ENCODE data around the gene BGLAP.

The BGLAP gene

GRCh38 chr1:156260896-156261295, 18.9 kb downstream of the BGLAP start:
- DNase-seq = no peak

- no peak for DNase-seq
These were observed 20.7 kb downstream of the BGLAP start for GRCh38 chr1:156262461-156263287.

- no peak for DNase-seq
These were observed 21.3 kb downstream of the BGLAP start for GRCh38 chr1:156263288-156263655.

- no peak for DNase-seq
These were observed 24.1 kb downstream of the BGLAP start for GRCh38 chr1:156266051-156266450.

- DNase-seq = no peak
These were observed 26.4 kb downstream of the BGLAP start for GRCh38 chr1:156268336-156268735.

GRCh38 chr1:156270314-156270713, 28.3 kb downstream of the BGLAP start:
- DNase-seq = no peak

- no peak for DNase-seq
These were observed 34.5 kb downstream of the BGLAP start for GRCh38 chr1:156276532-156276931.

GRCh38 chr1:156276966-156277381, 35.0 kb downstream of the BGLAP start:
- DNase-seq = no peak

- no peak for DNase-seq
These were observed 37.9 kb downstream of the BGLAP start for GRCh38 chr1:156279837-156280236.

GRCh38 chr1:156281281-156281680, 39.3 kb downstream of the BGLAP start:
- no peak for DNase-seq

- DNase-seq = peak; percentile 70
These were observed 39.9 kb downstream of the BGLAP start for GRCh38 chr1:156281693-156282478.

- DNase-seq = peak; percentile 99
These were observed 40.7 kb downstream of the BGLAP start, which contains the start of gene SMG5 for GRCh38 chr1:156282479-156283222. SMG5 (minus strand) TSS chr1:156282825; CDS start chr1:156282680, 145 bp downstream.

GRCh38 chr1:156283521-156283920, 41.5 kb downstream of the BGLAP start:
- DNase-seq = peak; percentile 46

GRCh38 chr1:156284112-156284511, 42.1 kb downstream of the BGLAP start, which contains the start of gene TMEM79:
TMEM79 (plus strand) TSS chr1:156284325; CDS start chr1:156285227, 902 bp downstream.
- peak; percentile 83 for DNase-seq

- no peak for DNase-seq
These were observed 42.8 kb downstream of the BGLAP start for GRCh38 chr1:156284757-156285156.

- no peak for DNase-seq
These were observed 43.5 kb downstream of the BGLAP start for GRCh38 chr1:156285437-156285836.

GRCh38 chr1:156286061-156286460, 44.1 kb downstream of the BGLAP start:
- no peak for DNase-seq

- DNase-seq = no peak
These were observed 47.9 kb downstream of the BGLAP start for GRCh38 chr1:156289857-156290256.

GRCh38 chr1:156291226-156292061, 49.5 kb downstream of the BGLAP start:
- peak; percentile 77 for DNase-seq
